NCI-H748 (cell line): ENCODE measurements around the gene LPAR3.

Source experiments
- DNase-seq: peaks from one replicate; lab custom pipeline; 2025; ENCODE audit not compliant: unreplicated experiment; lab: John Stamatoyannopoulos, UW

The LPAR3 gene

GRCh38 chr1:84833194-84833593 is 59.8 kb downstream of the LPAR3 start:
- DNase-seq = no peak

DNA sequence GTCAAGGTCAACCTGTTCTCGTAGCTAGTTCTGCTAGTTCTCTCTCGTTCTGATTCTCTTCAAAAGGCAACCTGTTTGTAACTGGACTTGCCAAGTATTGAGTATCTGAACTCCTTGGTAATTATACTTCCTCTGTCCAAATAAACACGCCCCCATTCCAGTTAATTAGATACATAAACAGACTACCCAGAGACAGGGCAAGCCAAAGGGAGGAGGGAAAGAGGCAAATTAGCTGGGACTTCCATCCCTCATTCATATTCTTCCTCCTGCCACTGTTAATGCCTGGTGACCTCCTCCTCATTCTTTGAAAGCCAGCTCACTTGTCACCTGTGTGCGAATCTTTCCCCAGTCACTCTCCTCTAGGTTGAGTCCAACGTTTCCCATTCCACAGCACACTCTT is 62.9 kb downstream of the LPAR3 start:
- peak; percentile 66 for DNase-seq

DNA sequence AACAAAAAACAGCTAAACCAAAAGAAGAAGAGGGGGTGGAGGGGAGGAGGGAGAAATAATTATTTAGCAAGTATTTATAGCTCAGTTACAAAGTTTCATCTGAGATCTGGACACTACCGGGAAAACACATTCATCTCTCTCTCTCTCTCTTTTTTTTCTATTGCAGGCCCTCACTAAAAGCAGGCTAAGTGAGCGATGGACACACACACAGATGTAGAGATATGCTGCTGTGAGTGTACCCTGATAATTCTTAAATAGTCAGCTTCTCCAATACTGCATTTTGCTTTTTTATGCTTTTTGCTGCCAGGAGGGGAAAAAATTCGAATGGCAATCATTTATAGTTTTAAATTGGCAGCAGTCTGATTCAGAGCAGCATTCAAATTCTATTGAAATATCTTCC is 65.0 kb downstream of the LPAR3 start:
- no peak for DNase-seq

GRCh38 chr1:84827555-84827954 is 65.5 kb downstream of the LPAR3 start:
- no peak for DNase-seq

GRCh38 chr1:84825161-84825560 is 67.8 kb downstream of the LPAR3 start:
- no peak for DNase-seq

- no peak for DNase-seq
Observed at GRCh38 chr1:84823991-84824390, 69.0 kb downstream of the LPAR3 start.

- no peak for DNase-seq
Observed at GRCh38 chr1:84823511-84823910, 69.5 kb downstream of the LPAR3 start.

DNA sequence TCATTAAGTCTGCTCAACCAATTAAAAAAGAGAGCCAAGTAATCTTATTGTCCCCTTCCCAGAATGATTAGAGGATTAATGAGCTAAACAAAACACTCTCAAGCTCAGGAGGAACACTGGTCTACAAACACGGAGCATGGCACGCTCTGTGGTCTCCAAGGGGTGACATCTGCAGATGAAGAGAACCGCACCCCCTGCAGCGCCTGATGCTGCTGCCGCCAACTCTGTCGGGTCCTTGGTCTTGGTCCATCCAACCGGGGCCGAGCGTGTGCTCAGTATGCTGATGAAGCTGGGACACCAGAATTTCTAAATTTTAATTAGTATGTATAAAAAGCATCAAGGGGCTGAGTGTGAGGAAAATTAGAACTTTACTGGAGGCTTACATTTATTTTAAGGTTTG is 82.7 kb downstream of the LPAR3 start:
- DNase-seq = no peak

GRCh38 chr1:84809023-84809422 is 84.0 kb downstream of the LPAR3 start:
- no peak for DNase-seq

GRCh38 chr1:84803604-84804003 is 89.4 kb downstream of the LPAR3 start:
- no peak for DNase-seq

GRCh38 chr1:84802567-84803232 is 90.3 kb downstream of the LPAR3 start:
- DNase-seq = no peak

- no peak for DNase-seq
Observed at GRCh38 chr1:84800090-84801073, 92.6 kb downstream of the LPAR3 start.

GRCh38 chr1:84797603-84798002 is 95.4 kb downstream of the LPAR3 start:
- DNase-seq = no peak

GRCh38 chr1:84795966-84796600 is 96.9 kb downstream of the LPAR3 start:
- DNase-seq = no peak

DNA sequence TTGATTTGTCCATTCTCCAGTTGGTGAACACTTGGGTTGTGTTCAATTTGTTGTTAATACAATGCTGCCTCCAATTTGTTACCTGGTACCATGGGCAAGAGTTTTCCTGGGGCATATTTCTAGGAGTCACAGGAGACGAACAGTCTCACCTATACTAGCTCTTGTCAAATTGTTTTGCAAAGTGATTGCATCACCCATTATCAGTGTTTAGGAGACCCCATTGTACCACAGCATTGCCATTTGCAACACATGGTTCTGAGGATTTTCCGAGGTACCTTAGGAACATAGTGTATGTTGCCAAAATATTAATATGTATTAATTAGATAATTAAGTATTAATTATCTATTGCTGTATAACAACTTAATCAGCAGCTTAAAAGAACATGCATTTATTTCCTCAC is 97.8 kb downstream of the LPAR3 start:
- DNase-seq = no peak

DNA sequence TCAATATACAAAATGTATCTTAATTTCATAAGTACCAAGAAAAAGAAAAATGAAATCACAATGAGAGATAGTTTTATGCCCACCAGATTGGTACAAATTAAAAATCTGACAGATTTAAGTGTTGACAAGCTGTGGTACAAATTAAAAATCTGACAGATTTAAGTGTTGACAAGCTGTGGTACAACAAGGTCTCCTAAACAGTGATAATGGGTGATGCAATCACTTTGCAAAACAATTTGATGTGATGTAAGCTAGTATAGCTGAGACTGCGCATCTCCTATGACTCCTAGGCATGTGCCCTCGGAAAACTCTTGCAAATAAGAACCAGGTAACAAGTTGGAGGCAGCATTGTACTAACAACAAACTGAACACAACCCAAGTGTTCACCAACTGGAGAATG is 100.6 kb downstream of the LPAR3 start:
- no peak for DNase-seq

DNA sequence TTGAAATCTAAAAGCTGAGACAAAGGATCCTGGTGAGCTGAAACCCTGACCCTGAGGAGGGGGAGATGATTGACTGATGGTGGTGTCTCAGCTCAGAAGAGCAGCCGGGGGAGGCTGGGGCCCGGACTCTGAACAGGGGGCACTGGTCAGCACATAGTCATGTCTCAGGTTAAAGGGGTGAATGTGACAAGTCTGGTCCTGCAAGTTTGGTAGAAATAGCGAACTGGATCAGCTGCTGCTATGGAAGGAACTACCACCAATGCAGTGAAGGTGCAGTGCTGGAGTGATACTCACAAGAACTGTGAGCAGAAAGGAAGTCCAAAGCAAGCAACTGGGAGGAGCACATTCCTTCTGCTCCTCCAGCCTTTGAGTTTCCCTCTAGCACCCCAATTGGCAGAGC is 104.0 kb downstream of the LPAR3 start:
- no peak for DNase-seq

- DNase-seq = no peak
Observed at GRCh38 chr1:84785271-84786036, 107.6 kb downstream of the LPAR3 start.

DNA sequence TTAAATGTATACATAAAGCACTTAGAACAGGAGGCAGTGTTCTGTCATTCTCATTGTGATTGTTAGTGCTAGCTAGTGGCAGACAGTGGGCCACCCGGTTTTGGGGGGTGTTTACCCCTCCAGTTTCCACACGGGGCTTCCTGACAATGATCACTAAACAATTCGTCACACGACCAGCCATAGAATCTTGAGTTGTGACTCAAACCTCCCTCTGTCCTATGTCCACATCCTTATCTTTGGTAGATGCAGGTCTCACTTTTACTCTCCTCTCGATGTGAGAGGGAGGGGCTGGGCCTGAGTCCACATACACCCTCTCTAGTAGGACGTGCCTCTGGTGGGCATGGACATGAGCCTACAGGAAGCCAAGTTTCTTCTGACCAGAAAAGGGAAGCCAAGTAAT is 110.1 kb downstream of the LPAR3 start:
- no peak for DNase-seq

DNA sequence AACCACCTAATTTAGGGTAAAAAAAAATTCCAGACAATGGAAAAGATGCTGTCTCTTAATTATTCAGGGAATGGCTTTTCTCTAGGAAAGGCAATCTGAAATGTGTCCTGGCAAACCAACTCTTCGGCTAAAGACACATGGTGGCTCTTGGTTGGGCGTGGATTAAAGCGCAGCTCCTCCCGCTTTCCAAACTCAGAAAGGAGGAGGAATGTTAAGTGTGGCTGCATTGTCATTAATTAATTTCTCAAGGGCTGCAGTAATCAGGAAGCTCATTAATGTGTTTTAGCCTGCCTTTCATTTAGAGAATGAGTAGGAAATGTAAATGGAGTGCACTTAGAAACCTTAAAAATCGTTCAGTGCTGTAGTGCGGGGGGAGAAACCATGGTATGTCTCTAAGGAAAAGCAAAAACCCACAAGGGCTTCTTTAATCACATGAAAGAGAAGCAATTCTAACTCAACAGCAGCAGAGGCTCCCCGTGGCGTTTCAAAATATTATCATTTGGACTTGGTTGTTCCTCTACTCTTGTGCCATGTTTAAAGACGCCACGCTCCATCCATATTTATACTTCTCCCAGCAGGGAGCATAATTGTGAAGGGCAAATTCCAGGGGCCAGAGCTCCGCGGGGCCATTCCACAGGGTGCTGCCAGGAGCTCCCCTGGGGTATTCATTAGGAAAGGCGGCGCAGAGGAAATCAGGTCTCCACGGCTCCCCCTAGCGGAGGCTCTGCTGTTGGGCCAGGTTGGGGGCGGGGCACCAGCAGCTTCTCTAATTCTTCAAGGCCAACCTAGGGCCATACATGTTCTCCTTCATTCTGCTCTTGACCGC is 110.8 kb downstream of the LPAR3 start:
- DNase-seq = peak; percentile 70
